ENCODE data around the gene RAD52. TPM values are rescaled to one million over a fixed set of nuclear protein-coding genes. Genes with fewer than 3 reads are reported as not detected.

The RAD52 gene
- total RNA-seq, 2 donors from 2014 or later = 10.5 to 13.5 TPM

GRCh38 chr12:977156-977555 is 27.7 kb upstream of the RAD52 start:
- Histone ChIP-seq H3K27me3 (no peaks in the 10 kb centered on the region), H3K4me3 (no peak overlapping the region), H3K9me3 (no peaks in the 10 kb centered on the region), H3K27ac (no peak overlapping the region), H3K4me1 (no peaks in the 10 kb centered on the region), H3K36me3 (replicated peaks in 1 of 2; ENCODE audit: insufficient read depth in 1 of 2, low read depth in 2 of 2) (no peaks in the 10 kb centered on the region)
- TF ChIP-seq CTCF (IDR thresholded peaks at IDR 0.05) (no peak), POLR2A (IDR thresholded peaks at IDR 0.05) (no peak)
- WGBS, 2 donors = 91 to 98% methylated on average over 4 of the region's 4 CpGs
- intact Hi-C loops (cut with DNase I) = no loop called here
- ATAC-seq = no peak
- no peak for DNase-seq

- WGBS, 2 donors = 80 to 84% methylated on average over 6 of the region's 6 CpGs
- no peak overlapping the region for H3K27ac ChIP-seq
- no peaks in the 10 kb centered on the region for H3K4me1 ChIP-seq
- no peaks in the 10 kb centered on the region for H3K9me3 ChIP-seq
- H3K4me3 ChIP-seq = no peak overlapping the region
- ATAC-seq = no peak
- no peaks in the 10 kb centered on the region for H3K36me3 ChIP-seq (replicated peaks in 1 of 2; ENCODE audit: insufficient read depth in 1 of 2, low read depth in 2 of 2)
- no peak for DNase-seq
- no peaks in the 10 kb centered on the region for H3K27me3 ChIP-seq
- intact Hi-C loops (cut with DNase I) = no loop called here
- TF ChIP-seq POLR2A (IDR thresholded peaks at IDR 0.05) (no peak), CTCF (IDR thresholded peaks at IDR 0.05) (no peak)
Measured at GRCh38 chr12:976644-977043, 27.1 kb upstream of the RAD52 start.

DNA sequence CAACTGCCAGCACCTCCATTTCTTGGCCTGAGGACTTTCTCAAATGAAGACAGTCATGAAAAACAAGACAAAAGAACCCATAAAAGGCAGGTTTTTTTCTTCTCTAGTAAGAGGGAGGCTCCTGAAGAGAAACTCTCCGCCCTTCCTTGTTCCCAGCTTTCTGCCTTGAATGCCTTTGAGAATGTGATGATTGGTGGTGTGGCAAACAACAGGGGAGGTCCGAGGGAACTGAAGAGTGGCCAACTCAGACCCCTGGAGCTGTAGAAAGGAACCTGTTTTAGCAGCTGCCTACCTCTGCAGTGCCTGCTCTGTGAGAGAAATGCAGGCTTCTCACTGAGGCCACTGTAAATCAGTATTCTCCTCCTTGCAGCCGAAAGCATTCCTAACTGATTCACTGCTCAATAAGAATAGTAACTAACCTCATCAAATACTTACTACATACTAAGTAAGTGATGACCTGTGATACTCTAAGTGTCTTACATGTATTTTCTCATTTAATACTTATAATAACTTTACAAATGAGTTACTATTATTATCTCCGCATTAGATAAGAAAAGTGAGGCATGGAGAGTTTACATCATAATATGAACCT is 24.9 kb upstream of the RAD52 start:
- Histone ChIP-seq H3K27me3 (no peaks in the 10 kb centered on the region), H3K4me1 (no peaks in the 10 kb centered on the region), H3K4me3 (no peak overlapping the region), H3K9me3 (no peaks in the 10 kb centered on the region), H3K27ac (no peak overlapping the region), H3K36me3 (replicated peaks in 1 of 2; ENCODE audit: insufficient read depth in 1 of 2, low read depth in 2 of 2) (no peaks in the 10 kb centered on the region)
- 92 to 96% methylated on average over 4 of the region's 4 CpGs for WGBS, 2 donors
- TF ChIP-seq POLR2A (IDR thresholded peaks at IDR 0.05) (no peak), CTCF (IDR thresholded peaks at IDR 0.05) (no peak)
- ATAC-seq = no peak
- DNase-seq = no peak
- intact Hi-C loops (cut with DNase I) = no loop called here

- no peaks in the 10 kb centered on the region for H3K9me3 ChIP-seq
- DNase-seq (no peak), ATAC-seq (no peak)
- no peaks in the 10 kb centered on the region for H3K36me3 ChIP-seq (replicated peaks in 1 of 2; ENCODE audit: insufficient read depth in 1 of 2, low read depth in 2 of 2)
- intact Hi-C loops (cut with DNase I) = no loop called here
- H3K4me3 ChIP-seq = no peak overlapping the region
- no peak overlapping the region for H3K27ac ChIP-seq
- WGBS, 2 donors = 91 to 93% methylated on average over 4 of the region's 4 CpGs
- TF ChIP-seq CTCF (IDR thresholded peaks at IDR 0.05) = no peak
- no peaks in the 10 kb centered on the region for H3K27me3 ChIP-seq
- no peaks in the 10 kb centered on the region for H3K4me1 ChIP-seq
Measured at GRCh38 chr12:971991-972390, 22.5 kb upstream of the RAD52 start.

DNA sequence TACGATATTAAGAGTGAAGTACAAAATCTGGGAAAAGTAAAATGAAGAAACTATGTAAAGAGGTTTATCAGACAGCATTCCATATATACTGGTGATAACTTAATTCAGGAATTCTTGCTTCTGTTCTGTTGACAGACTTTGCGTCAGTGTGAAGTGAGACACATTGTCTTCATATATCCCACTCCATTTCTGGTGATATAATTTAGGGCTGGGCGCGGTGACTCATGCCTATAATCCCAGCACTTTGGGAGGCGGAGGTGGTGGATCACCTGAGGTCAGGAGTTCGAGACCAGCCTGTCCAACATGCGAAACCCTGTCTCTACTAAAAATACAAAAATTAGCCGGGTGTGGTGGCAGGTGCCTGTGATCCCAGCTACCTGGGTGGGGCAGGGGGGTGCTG is 20.3 kb upstream of the RAD52 start:
- TF ChIP-seq POLR2A (IDR thresholded peaks at IDR 0.05) (no peak), CTCF (IDR thresholded peaks at IDR 0.05) (no peak)
- no peak for DNase-seq
- no peak overlapping the region for H3K4me3 ChIP-seq
- H3K9me3 ChIP-seq = no peaks in the 10 kb centered on the region
- WGBS, 2 donors = 84 to 85% methylated on average over 7 to 8 of the region's 8 CpGs
- H3K4me1 ChIP-seq = no peaks in the 10 kb centered on the region
- no peak overlapping the region for H3K27ac ChIP-seq
- H3K27me3 ChIP-seq = no peaks in the 10 kb centered on the region
- no peak for ATAC-seq
- intact Hi-C loops (cut with DNase I) = no loop called here
- no peaks in the 10 kb centered on the region for H3K36me3 ChIP-seq (replicated peaks in 1 of 2; ENCODE audit: insufficient read depth in 1 of 2, low read depth in 2 of 2)

All from body of pancreas (tissue), 4 donors.